GM21737 (cell line): ENCODE data around the gene RFC5.

Experiments
- ATAC-seq: cut with Tn5 transposase; IDR thresholded peaks from one replicate; pipeline ENCODE4 v1.9.1; 2021; ENCODE audit warnings: mild to moderate bottlenecking, moderate library complexity; ENCODE audit not compliant: unreplicated experiment

The RFC5 gene

DNA sequence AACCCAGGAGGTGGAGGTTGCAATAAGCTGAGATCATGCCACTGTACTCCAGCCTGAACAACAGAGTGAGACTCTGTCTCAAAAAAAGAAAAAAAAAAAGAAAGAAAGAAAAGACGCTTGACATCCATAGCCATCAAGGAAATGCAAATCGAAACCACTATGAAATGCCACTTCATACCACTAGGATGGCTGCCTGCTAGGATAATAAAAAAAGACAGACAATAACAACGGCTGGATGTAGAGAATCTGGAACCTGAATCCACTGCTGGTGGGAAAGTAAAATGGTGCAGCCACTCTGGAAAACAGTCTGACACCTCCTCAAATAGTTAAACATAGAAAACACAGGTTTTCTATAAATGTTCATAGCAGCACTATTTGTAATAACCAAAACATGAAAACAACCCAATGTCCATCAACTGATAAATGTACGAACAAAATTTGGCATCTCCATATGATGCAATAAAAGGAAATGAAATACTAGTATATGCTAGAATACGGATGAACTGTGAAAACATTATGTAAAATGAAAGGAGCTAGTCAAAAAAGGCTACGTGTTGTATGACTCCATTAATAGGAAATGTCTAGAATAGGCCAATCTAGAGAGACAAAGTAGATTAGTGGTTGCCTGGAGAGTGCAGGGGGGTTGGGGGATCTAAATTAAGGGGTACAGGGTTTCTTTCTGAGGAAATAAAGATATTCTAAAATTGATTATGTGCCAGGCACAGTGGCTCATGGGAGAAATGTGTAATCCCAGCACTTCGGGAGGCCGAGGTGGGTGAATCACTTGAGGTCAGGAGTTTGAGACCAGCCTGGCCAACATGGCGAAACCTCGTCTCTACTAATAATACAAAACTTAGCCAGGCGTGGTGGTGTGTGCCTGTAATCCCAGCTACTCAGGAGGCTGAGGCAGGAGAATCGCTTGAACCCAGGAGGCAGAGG is 34.7 kb downstream of the RFC5 start:
- no peak for ATAC-seq

- no peak for ATAC-seq
These were observed 36.0 kb downstream of the RFC5 start for GRCh38 chr12:118052324-118053070.

DNA sequence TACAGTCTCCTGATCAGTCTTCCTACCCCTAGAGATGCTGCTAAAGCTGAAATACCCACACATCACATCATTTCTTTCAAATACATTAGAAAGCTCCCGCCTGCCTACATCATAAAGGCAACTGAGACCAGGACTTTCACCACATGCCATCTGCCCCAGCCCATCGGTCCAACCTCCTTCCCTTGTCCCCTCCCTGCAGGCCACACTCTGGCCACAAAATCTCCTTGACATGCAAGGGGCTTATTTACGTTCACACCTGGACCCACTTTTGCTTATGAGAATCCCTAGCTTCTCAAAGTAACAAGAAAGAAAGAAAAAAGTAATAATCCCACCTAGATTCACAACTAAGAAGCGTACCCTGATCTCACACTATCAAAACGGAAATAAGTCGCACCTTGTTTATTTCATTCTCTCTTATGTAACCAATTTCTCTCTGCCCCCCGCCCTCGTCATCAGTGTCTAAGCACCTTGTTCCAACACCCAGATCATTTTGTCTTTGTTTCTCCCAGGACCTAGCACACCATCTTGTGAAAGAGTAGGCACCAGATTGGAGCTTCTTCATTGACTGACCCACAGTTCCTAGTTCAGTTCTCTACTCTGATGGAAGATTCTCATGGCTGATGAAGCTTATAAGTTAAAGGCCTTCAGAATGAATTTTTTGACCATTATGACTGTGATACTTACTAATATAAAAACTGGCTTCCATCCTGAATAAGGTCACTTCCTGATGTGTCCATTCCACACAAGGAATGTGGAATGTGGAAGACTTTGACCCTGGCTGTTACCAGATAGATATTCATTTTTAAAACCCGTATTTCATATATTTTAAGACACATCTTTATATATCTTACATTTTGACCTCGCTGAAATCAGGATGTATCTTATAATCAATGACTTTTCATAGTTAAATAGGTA is 36.8 kb downstream of the RFC5 start:
- no peak for ATAC-seq

DNA sequence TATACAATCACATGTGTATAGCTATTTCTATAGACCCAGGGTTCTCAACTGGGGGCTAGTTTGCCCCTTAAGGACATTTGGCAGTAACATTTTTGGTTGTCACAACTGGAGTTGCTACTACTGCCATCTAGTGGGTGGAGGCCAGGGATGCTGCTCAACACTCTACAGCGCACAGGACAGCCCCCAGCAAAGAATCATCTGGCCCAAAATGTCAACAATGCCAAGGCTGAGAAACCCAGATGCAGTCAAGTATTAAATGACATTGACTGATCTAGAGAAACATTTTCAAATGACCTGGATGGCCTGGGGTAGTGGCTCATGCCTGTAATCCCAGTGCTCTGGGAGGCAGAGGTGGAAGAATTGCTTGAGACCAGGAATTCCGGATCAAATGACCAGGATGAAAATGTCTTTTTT is 38.6 kb downstream of the RFC5 start:
- ATAC-seq, result no peak

DNA sequence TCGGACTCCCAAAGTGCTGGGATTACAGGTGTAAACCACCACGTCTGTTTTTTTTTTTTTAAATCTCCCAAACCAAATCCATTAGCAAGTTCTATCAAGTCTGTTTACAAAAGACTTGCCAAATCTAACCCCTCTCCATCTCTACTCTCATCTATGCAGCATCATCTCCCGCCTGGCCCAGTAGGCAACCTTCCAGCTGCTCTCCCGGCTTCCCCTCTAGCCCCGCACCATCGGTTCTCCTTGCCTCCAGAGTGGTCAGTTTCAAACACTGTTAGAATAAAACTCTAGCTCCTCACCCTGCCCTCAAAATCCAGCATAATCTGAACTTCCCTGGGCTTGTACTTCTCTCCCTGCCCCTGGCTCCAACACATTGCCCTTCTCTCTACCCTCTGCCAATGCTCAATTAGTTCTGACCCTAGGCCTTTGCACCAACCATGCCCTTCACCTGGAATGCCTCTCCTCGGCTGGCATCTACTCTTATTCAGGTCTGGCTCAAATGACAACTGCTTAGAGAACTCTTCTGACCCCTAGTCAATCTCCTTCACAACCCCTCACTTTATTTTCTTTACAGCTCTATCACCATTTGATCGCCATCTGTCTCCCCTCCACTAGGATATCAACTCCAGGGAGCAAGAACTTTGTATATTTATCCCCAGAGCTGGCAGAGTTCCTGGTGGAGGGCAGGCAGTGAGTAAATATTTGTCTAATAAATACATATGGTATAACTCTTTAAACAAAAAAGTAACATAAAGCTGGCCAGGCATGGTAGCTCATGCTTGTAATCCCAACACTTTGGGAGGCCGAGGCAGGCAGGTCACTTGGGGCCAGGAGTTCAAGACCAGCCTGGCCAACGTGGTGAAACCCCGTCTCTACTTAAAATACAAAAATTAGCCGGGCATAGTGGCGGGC is 39.6 kb downstream of the RFC5 start:
- no peak for ATAC-seq

- ATAC-seq, result no peak
These were observed 41.7 kb downstream of the RFC5 start for GRCh38 chr12:118058227-118058626.

- ATAC-seq, result no peak
These were observed 42.4 kb downstream of the RFC5 start for GRCh38 chr12:118058881-118059280.

- no peak for ATAC-seq
These were observed 43.1 kb downstream of the RFC5 start for GRCh38 chr12:118059341-118060191.

- peak; percentile 38 for ATAC-seq
These were observed 44.0 kb downstream of the RFC5 start for GRCh38 chr12:118060301-118061010.

- ATAC-seq, result peak; percentile 42
These were observed 44.7 kb downstream of the RFC5 start, which contains the start of gene WSB2 for GRCh38 chr12:118061011-118061872. WSB2 (minus strand) TSS chr12:118061179; CDS start chr12:118061048, 131 bp downstream.

- no peak for ATAC-seq
These were observed 45.7 kb downstream of the RFC5 start for GRCh38 chr12:118061873-118062843.

- ATAC-seq, result no peak
These were observed 47.3 kb downstream of the RFC5 start for GRCh38 chr12:118063576-118064391.

DNA sequence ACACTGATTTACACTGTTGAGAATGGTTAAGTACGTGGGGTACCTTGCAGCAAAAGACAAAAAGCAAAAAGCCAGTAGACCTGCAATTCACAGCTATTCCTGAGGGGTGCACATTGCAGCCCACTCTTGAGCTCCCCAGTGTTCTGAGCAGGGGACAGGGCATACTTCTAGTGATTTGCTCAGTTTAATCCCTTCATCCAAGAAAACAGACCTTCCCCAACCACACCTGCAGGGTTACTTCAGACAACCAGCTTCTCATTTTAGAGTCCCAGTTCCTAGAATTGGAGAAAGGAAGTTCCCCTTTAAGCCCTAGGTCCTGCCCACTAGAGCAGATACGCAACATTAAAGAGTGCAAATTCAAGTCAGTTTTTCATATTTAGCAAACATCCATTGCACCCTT is 48.1 kb downstream of the RFC5 start:
- no peak for ATAC-seq

DNA sequence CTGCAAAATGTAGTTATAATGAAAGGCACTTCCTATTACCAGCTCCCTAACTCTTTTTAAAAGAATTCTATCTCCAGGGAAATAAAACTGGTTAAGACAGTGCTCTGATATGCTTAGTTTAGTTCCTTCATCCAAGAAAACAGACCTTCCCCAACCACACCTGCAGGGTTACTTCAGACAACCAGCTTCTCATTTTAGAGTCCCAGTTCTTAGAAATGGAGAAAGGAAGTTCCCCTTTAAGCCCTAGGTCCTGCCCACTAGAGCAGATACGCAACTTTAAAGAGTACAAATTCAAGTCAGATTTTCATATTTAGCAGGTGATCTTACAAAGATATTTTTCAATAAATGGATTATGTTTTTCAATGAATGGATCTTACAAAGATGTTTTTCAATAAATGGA is 48.9 kb downstream of the RFC5 start:
- no peak for ATAC-seq

DNA sequence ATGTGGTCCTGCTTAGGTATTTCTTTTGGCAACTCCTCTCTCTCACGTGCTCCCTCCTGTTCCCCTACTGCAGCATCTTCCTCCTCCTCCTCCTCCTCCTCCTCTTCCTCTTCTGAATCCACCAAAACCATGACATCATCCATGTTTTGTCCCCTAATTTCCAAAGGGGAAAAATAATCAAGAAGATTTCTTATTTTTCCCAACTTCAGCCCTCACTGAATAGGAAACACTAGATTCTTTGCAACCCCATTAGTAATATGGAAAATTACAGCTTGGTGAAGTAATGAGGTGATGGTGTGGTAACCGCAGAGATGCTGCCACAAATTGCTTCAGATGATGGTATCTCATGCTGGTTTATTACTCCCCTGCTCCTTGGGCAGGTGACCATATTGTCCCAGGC is 51.9 kb downstream of the RFC5 start:
- no peak for ATAC-seq
